SKM-1 treated with dmso at 0.1 percent for 144 hours (cell line): ENCODE results near the gene TAF1B.
"Not testable (repeated sequence)": the region's sequence is repeated elsewhere in the genome, so short reads cannot be mapped to it uniquely, and the experiment has no call there.

Experiments
- DNase-seq: peaks from one replicate; lab custom pipeline; 2025; ENCODE audit not compliant: unreplicated experiment; lab: John Stamatoyannopoulos, UW

TAF1B gene

GRCh38 chr2:9879455-9880194, 36.4 kb downstream of the TAF1B start:
- DNase-seq = no peak

GRCh38 chr2:9883897-9884296, 40.6 kb downstream of the TAF1B start:
- no peak for DNase-seq

GRCh38 chr2:9884436-9884835, 41.2 kb downstream of the TAF1B start:
- DNase-seq = no peak

GRCh38 chr2:9885036-9885684, 41.9 kb downstream of the TAF1B start:
- DNase-seq = no peak

GRCh38 chr2:9887513-9887912, 44.2 kb downstream of the TAF1B start:
- no peak for DNase-seq

- DNase-seq = no peak
Observed at GRCh38 chr2:9889812-9890261, 46.6 kb downstream of the TAF1B start.

- no peak for DNase-seq
Observed at GRCh38 chr2:9892236-9892635, 49.0 kb downstream of the TAF1B start.

- no peak for DNase-seq
Observed at GRCh38 chr2:9895669-9896590, 52.7 kb downstream of the TAF1B start.

- no peak for DNase-seq
Observed at GRCh38 chr2:9897331-9897737, 54.1 kb downstream of the TAF1B start.

- DNase-seq = no peak
Observed at GRCh38 chr2:9897846-9898245, 54.6 kb downstream of the TAF1B start.

GRCh38 chr2:9905413-9905812, 62.1 kb downstream of the TAF1B start:
- DNase-seq = no peak

- no peak for DNase-seq
Observed at GRCh38 chr2:9907402-9907801, 64.1 kb downstream of the TAF1B start.

GRCh38 chr2:9908639-9909038, 65.4 kb downstream of the TAF1B start:
- DNase-seq = no peak

GRCh38 chr2:9909106-9909505, 65.8 kb downstream of the TAF1B start:
- no peak for DNase-seq

- DNase-seq = no peak
Observed at GRCh38 chr2:9910699-9911098, 67.4 kb downstream of the TAF1B start.

- DNase-seq = no peak
Observed at GRCh38 chr2:9912468-9912867, 69.2 kb downstream of the TAF1B start.

- DNase-seq = no peak
Observed at GRCh38 chr2:9914384-9915065, 71.3 kb downstream of the TAF1B start.

- no peak for DNase-seq
Observed at GRCh38 chr2:9918275-9918674, 75.0 kb downstream of the TAF1B start.

GRCh38 chr2:9919512-9919911, 76.2 kb downstream of the TAF1B start:
- DNase-seq = no peak

- DNase-seq = not testable (repeated sequence)
Observed at GRCh38 chr2:9927020-9927419, 83.7 kb downstream of the TAF1B start.

GRCh38 chr2:9937258-9937657, 94.0 kb downstream of the TAF1B start:
- DNase-seq = no peak
